Urinary bladder (tissue), 4 donors: ENCODE results near the gene PNCK. TPM values are rescaled to one million over a fixed set of nuclear protein-coding genes. Genes with fewer than 3 reads are reported as not detected.
"Not testable (repeated sequence)": the region's sequence is repeated elsewhere in the genome, so short reads cannot be mapped to it uniquely, and the experiment has no call there.

Experiments
- DNase-seq: peaks from one replicate; pipeline ENCODE4 v3.0.0-alpha.2; 2015; ENCODE audit errors: extremely low spot score
- H3K27ac ChIP-seq: one replicate; pipeline ENCODE4 v1.5.1; 2013; ENCODE audit warnings: low read depth, mild to moderate bottlenecking, moderate library complexity
- H3K36me3 ChIP-seq: one replicate; pipeline ENCODE4 v1.6.1; 2013; ENCODE audit warnings: mild to moderate bottlenecking, moderate library complexity; ENCODE audit not compliant: insufficient read depth
- H3K4me1 ChIP-seq: one replicate; pipeline ENCODE4 v1.6.1; 2013; ENCODE audit warnings: mild to moderate bottlenecking, moderate library complexity; ENCODE audit not compliant: insufficient read depth
- H3K4me3 ChIP-seq: one replicate; pipeline ENCODE4 v1.5.1; 2013; ENCODE audit warnings: low read depth, low read length
- WGBS: extraction: QIAGEN DNeasy Blood & Tissue Kit; methylation state at CpG from one replicate; pipeline ENCODE4 v1.1.7; 2013; 5-methylcytosine and 5-hydroxymethylcytosine counted together
- polyA plus RNA-seq: library from polyadenylated mRNA; stranded (reverse); fragments of 200-250 nt; gene quantifications from one replicate; pipeline ENCODE4 v1.2.3, GENCODE V29; 2013
- total RNA-seq: library from RNA; depleted of rRNA; stranded (reverse); fragments of >200 nt; gene quantifications from one replicate; pipeline ENCODE4 v1.2.3, GENCODE V29; 2014
- donor health status: healthy with polysubstance abuse.
- donor health status: healthy.

The PNCK gene
- total RNA-seq (10.3 TPM), polyA plus RNA-seq (73.7 TPM)

DNA sequence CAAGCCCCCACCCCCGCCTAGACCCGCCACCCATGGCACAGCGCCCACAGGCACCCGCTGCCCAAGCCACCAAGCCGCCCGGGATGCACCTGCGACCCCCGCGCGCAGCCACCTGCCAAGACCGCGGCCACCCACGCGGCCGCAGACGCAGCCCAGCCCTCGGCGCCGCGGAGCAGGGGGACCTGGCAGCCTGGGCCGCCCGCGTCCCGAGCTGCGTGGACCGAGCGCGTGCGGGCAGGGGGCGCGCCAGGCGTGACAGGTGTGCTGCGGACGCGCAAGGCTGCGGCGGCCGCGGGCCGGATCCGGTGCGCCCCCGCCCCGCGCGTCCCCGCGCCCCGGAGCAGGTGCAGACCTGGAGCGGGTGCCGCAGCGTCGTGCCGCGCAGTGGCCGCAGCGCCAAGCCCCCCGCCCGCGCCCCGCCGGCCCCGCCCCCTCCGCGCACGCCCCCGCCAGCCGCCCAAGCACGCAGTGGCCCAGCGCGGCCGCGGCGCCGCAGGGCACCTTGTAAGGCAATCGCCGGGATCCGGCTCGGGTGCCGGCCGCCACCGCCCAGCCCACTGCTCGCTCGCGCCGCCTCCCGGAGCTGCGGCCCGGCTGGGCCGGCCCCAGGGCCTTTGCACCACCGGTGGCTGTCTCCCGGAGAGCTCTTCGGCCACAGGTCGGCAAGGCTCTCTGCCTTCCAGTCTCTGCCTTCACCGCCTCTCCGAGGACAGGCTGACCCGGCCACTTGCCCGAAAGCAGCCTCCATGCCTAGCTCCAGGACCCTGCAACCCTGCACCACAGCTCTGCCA, at the start of gene PNCK:
PNCK (minus strand) TSS at position 386 of the 791 bp plus-strand sequence. CDS start 737 bp downstream, outside the sequence.
- 9% methylated on average over 68 of the region's 98 CpGs for WGBS
- no peak for DNase-seq
- H3K4me3 ChIP-seq: no peak within 1 kb of the TSS
- no peaks in the 10 kb centered on the region for H3K4me1 ChIP-seq
- H3K36me3 ChIP-seq: no peaks in the 10 kb centered on the region
- H3K27ac ChIP-seq: no peak within 1 kb of the TSS

GRCh38 chrX:153722704-153723350, 49.2 kb upstream of the PNCK start:
- WGBS: 43% methylated on average over 12 of the region's 12 CpGs
- Histone ChIP-seq H3K4me1 (no peaks in the 10 kb centered on the region), H3K4me3 (peak overlapping the region; percentile 76), H3K27ac (peak overlapping the region; percentile 88), H3K36me3 (peaks cover 2% of the 10 kb centered on the region)
- no peak for DNase-seq

DNA sequence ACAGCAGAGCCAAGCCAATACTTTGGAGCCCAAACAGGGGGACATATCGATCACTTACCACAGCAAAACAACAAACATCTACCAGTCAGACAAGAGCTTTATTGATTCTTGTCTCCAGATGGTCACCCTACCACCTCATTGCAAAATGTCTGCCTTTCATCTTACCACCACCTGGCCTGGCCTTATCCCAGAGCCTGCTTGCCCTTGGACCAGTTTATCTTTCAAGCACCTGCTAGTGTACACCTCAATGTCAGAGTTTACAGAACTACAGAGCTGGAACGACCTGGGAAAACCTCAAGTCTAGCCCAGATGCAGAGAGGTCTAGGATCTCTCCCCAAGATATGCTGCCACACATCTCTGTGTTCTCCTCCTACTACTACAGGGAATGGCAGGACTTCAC, 46.1 kb upstream of the PNCK start:
- peaks cover 2% of the 10 kb centered on the region for H3K36me3 ChIP-seq
- 92% methylated on average over 2 of the region's 2 CpGs for WGBS
- DNase-seq: no peak

DNA sequence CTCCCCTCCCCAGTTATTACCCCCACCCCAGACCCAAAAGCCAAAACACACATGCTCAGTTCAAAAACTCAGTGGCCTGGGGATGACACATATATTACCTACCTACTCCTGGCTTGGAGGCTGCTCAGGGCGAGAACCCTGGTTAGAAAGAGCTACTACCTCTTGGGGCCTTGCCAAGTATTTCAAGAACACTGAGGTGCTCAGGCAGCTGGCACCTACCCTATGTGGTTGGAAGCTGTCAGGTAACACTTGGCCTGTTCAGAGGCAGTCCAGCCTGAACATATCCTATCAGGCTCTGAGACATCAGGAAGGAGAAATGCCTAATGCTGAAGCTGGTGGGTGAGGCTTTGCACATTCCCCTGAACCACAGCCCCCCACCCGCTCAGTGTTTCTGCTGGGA, 45.6 kb upstream of the PNCK start:
- H3K4me3 ChIP-seq: no peak overlapping the region
- H3K27ac ChIP-seq: no peak overlapping the region
- H3K36me3 ChIP-seq: peaks cover 2% of the 10 kb centered on the region
- 93% methylated on average over 2 of the region's 2 CpGs for WGBS
- DNase-seq: no peak
- no peaks in the 10 kb centered on the region for H3K4me1 ChIP-seq

More for the DNA sequence above, 46.1 kb upstream of the PNCK start:
- no peaks in the 10 kb centered on the region for H3K4me1 ChIP-seq
- no peak overlapping the region for H3K4me3 ChIP-seq
- no peak overlapping the region for H3K27ac ChIP-seq

DNA sequence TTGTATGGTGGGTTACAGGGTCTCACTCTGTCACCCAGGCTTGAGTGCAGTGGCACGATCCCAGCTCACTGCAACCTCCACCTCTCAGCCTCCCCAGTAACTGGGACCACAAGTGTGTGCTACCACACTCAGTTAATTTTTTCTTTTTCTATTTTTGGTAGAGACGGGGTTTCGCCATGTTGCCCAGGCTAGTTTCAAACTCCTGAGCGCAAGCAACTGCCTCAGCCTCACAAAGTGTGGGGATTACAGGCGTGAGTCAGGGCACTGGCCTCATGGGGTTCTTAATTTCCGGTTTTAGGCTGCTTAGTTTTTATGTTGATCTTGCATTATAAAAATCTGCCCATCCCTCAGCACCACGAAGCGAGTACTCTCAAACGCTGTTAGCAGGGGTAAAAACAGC, 43.8 kb upstream of the PNCK start:
- no peak for DNase-seq
- H3K4me3 ChIP-seq: no peak overlapping the region
- WGBS: 96% methylated on average over 9 of the region's 9 CpGs
- H3K36me3 ChIP-seq: peaks cover 2% of the 10 kb centered on the region
- H3K4me1 ChIP-seq: no peaks in the 10 kb centered on the region
- no peak overlapping the region for H3K27ac ChIP-seq

- no peak for DNase-seq
- H3K4me1 ChIP-seq: no peaks in the 10 kb centered on the region
- H3K36me3 ChIP-seq: no peaks in the 10 kb centered on the region
- H3K27ac ChIP-seq: no peak overlapping the region
- H3K4me3 ChIP-seq: no peak overlapping the region
- 64% methylated on average over 3 of the region's 3 CpGs for WGBS
These were observed 40.6 kb upstream of the PNCK start for GRCh38 chrX:153714256-153714655.

DNA sequence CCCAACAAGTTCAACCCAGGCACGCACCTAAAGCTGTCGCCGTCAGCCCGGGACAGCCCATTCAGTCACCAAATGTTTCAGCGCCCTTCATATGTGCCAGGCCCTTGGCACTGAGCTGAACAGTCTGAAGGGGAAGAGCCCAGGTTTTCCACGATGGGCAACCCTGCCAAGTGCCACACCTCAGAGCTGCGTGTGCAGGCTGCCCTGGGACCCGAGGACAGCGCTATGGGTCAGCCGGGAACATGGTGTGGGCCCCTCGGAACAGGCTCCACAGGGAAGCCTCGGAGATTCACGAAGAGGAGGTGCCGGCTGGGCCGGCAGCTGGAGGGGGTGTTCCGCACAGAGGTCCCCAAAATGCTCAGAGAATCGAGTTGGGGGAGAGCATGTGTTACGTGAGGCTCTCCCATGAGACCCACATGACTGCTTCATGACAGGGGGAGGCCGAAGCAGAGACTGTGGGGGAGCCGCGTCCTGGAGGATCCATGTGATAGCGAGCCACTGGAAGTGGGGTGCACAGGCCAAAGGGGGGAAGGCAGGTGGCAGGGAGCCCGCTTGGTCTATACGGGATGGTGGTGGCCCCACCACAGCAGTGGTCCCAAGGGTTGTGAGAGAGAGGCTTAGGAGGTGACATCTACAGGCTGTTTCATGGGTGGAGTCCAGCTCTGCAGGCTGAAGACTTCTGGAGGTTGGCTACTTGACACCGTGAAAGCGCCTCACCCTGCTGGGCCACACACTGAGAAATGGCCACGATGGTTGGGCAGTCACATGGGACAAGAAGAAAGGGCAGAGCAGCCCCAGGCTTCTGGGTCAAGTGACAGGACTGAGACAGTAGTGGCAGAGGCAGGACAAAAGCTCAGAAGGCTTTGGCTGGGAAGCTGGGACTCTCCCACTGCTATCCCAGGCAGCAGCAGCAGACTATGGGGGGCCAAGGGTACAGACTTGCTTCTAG, 36.4 kb upstream of the PNCK start:
- Histone ChIP-seq H3K4me3 (no peak overlapping the region), H3K27ac (no peak overlapping the region), H3K4me1 (no peaks in the 10 kb centered on the region), H3K36me3 (no peaks in the 10 kb centered on the region)
- 89% methylated on average over 27 of the region's 27 CpGs for WGBS
- no peak for DNase-seq

DNA sequence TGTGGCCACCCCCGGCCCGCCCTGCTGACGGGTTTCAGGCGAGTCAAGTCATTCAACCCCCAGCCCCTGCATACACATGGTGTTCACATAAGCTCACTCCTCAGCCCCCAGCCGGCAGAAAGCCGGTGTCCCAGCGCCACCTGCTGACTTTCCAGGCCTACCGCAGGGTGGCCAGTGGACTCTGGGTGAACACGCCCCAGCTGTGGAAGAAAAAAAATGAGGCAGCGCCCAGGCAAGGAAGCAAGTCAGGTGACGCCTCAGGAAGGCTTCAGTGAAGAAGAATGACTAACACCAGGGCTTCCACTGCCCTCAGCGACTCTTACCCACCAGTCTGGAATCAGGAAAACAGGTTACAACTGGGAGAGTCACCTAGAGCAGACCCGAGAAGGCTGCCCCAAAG, 34.8 kb upstream of the PNCK start:
- WGBS: 20% methylated on average over 13 of the region's 13 CpGs
- H3K27ac ChIP-seq: no peak overlapping the region

DNA sequence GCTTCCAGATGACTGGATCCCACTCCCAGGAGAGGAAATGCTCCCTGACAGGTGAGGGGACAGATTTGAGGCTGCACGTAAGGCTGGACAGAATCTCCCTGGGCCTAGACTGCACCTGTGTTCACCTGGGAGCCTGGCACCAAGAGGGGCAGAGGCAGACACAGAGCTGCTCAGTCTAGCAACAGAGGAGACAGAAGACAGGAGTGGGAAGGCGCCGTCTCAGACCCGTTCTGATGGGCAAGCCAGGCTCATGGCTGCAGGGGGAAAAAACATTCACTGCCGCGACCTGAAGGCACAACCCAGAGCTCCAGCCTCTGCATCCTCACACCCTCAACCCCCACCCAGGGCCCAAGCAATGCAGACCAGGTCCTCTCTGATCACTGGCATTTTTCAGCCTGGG, 33.8 kb upstream of the PNCK start:
- Histone ChIP-seq H3K4me3 (no peak overlapping the region), H3K27ac (no peak overlapping the region), H3K36me3 (peaks cover 2% of the 10 kb centered on the region), H3K4me1 (no peaks in the 10 kb centered on the region)
- DNase-seq: no peak
- 88% methylated on average over 6 of the region's 6 CpGs for WGBS

More for the DNA sequence above, 34.8 kb upstream of the PNCK start:
- Histone ChIP-seq H3K36me3 (peaks cover 2% of the 10 kb centered on the region), H3K4me1 (no peaks in the 10 kb centered on the region), H3K4me3 (no peak overlapping the region)
- DNase-seq: no peak

DNA sequence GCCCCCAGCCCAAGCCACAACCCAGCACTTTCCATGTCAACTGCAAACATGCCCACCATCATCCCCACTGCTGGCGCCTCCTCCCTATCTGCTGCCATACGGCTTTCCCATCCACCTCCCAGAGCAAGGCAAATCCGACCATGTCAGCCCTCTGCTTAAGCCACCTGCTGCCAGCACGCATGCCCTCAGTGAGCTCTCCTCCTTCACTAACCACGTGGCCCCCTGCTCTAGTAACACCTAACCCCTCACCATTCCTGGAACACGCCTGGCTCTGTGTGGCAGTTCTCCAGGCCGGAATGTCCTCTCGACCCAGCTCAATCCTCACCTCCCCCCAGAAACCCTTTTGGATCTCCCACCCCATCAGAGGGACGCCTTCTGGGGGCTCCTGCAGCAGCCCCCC, 33.2 kb upstream of the PNCK start:
- H3K4me3 ChIP-seq: no peak overlapping the region
- H3K4me1 ChIP-seq: no peaks in the 10 kb centered on the region
- no peak for DNase-seq
- WGBS: 96% methylated on average over 9 of the region's 9 CpGs
- H3K27ac ChIP-seq: no peak overlapping the region
- peaks cover 2% of the 10 kb centered on the region for H3K36me3 ChIP-seq

DNA sequence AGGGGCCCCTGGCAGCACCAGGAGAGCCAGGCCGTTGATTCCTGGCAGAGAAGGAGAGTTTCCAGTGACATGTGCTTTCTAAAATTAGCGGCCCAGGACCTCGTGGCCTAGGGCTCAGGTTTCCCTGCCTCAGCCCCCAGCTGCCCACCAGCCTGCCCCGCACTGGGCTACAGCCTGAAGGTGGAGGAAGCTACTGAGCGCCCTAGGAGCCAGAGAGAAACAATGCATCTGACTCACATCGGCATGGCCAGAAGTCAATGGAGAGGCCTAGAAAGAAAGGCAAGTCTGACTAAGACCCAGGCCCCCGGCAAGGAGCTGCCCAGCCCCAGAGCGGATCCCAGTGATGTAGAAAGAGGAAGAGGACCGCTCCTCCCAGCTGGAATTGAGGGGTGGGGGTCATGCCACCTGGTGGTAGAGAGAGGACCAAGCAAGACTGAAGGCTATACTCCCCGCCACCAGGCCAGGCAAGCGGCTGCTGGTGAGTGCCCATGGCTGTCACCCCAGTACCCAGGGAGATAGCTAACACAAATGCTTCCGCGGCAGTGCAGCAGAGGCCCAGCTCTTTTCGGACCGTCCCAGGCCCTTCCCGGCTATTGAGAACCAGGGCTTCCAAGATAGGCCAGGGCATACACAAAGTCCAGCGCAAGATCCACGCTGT, 31.9 kb upstream of the PNCK start:
- not testable (repeated sequence) for H3K4me1 ChIP-seq

DNA sequence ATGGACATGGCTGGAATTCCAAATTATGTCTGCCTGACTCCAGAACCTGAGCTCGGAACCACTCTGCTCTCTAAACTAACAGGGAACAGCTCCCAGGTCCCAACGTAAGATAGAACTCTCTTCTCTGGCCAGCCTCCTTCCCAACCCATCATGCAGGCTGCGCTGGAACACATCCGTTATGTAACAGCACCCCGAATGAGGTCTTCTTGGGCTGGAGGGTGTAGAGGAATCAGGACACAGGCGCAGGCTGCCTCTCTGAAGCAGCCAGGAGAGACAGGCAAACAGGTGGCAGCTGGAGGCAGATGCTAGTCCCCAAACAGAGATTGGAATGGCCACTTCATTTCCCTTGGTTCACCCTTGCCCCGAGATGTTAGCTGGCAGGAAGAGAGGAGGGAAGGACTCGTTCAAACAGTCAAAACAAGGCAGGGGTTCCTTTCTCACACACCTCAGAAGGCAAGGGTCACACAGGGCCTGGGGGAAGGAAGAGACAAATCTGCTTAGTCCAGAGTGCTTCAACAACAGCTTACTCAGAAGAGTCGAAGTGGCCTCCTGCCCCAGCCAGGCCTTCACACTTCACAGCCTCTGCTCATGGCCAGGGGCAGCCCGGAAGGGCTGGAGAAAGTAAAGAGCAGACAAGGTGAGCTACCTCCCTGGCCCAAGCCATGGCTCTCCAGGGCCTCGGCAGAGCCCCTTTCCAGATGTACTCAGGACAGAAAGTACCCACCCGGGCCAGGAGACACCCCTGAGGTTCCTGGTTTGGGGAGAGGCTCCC, 31.2 kb upstream of the PNCK start:
- not testable (repeated sequence) for H3K4me1 ChIP-seq, H3K4me3 ChIP-seq, H3K27ac ChIP-seq, H3K36me3 ChIP-seq, DNase-seq
- WGBS: 87% methylated on average over 11 of the region's 12 CpGs

More for the DNA sequence above, 31.9 kb upstream of the PNCK start:
- not testable (repeated sequence) for H3K27ac ChIP-seq, H3K4me3 ChIP-seq, DNase-seq, H3K36me3 ChIP-seq
- WGBS: 85% methylated on average over 18 of the region's 18 CpGs
